NB4 (cell line): ENCODE data around the gene ZPR1.

Experiments used
- POLR2A ChIP-seq: IDR thresholded peaks from 2 replicates; pipeline ENCODE4 v1.6.1; 2011; ENCODE audit warnings: mild to moderate bottlenecking; ENCODE audit not compliant: insufficient read length; ENCODE audit errors: extremely low read depth
- TF ChIP-seq, protein P1 (sequence below): IDR thresholded peaks from one replicate; pipeline ENCODE4 v1.5.1; 2012; ENCODE audit warnings: low read depth, low read length
- TF ChIP-seq, protein P2 (sequence below): IDR thresholded peaks from 2 replicates; pipeline ENCODE4 v1.6.1; 2011; ENCODE audit warnings: low read depth, low read length

DNA sequence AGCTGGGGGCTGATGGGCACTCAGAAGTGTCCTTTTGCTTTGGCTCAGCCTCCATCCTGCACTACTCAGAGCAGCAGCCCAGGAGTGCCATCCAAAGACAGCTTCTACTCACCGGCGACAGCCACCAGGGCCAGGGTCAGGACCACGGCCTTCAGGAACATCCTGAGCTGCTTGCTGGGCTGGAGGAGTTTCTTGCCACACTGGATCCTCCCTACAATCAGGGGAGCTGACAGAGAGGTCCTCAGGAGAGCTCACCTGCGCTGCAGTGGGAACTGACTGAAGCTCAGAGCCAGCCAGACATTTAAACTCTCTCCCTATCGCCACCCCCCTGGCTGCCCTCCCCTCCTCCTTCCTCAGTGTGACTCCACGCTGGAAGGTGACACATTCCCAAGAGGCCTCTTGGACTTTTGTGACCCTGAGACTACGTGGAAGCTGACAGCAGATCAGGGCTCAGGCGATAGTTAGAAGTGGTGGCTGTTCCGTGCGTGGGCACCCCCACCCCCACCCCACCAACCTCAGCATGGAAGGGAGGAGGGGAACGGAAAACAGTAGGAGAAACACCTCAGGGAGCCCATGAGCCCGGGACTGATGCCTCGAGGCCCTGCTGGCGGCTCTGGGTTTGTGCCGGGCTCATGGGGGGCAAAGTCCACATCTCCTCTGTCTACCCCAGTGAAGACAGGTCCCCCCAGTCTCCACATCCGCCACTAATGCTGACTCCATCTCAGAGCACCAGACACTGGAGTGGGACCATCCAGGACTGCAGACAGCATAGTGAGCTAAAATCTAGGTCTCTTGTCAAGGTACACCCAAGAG lies 35.4 kb upstream of the ZPR1 start, which contains the start of gene APOA4:
- TF ChIP-seq, protein P1, sequence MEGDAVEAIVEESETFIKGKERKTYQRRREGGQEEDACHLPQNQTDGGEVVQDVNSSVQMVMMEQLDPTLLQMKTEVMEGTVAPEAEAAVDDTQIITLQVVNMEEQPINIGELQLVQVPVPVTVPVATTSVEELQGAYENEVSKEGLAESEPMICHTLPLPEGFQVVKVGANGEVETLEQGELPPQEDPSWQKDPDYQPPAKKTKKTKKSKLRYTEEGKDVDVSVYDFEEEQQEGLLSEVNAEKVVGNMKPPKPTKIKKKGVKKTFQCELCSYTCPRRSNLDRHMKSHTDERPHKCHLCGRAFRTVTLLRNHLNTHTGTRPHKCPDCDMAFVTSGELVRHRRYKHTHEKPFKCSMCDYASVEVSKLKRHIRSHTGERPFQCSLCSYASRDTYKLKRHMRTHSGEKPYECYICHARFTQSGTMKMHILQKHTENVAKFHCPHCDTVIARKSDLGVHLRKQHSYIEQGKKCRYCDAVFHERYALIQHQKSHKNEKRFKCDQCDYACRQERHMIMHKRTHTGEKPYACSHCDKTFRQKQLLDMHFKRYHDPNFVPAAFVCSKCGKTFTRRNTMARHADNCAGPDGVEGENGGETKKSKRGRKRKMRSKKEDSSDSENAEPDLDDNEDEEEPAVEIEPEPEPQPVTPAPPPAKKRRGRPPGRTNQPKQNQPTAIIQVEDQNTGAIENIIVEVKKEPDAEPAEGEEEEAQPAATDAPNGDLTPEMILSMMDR, result no peak
- TF ChIP-seq POLR2A, result no peak
- TF ChIP-seq, protein P2, sequence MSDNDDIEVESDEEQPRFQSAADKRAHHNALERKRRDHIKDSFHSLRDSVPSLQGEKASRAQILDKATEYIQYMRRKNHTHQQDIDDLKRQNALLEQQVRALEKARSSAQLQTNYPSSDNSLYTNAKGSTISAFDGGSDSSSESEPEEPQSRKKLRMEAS, result no peak
